ENCODE results near the gene RNF146.
"Not testable (repeated sequence)": the region's sequence is repeated elsewhere in the genome, so short reads cannot be mapped to it uniquely, and the experiment has no call there.

The RNF146 gene

DNA sequence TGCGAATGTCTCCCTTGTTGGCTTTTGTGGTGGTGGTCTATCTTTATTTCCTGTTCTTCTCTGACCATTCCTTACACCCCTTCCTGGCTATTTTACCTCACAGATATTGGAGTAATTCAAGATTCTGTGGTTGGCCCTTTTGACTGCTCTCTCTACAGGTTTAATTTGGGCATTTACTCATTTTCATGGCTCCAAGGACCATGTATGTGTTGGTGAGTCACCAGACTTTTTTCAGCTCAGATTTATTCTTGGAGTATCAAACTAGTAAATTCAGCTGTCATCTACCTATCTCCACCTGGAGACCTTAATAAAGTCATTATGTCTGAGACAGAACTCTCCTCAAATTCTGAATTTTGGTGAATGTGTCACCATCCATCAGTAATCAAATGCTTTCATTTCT, 15.5 kb downstream of the RNF146 start:
- no peak for DNase-seq (ENCODE audit: low read depth)

DNA sequence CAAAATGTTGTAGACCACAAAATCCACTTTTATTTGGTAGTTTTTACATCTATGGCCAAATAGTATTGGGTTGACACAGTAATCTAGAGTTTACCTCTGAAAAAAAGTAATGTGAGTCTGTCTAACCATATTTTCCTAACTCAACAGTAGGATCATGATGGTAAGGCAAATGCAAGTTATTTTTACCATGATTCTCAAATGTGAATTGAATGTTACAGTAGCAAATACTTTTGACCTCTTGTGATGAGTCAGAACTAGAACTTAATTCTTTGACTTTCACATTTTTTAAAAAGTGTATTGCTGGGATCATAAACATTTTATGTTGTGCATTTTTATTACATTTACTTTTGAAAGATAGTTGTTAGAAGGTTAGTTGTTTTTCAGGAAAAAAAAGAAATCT, 22.0 kb downstream of the RNF146 start:
- DNase-seq (ENCODE audit: low read depth): no peak

DNA sequence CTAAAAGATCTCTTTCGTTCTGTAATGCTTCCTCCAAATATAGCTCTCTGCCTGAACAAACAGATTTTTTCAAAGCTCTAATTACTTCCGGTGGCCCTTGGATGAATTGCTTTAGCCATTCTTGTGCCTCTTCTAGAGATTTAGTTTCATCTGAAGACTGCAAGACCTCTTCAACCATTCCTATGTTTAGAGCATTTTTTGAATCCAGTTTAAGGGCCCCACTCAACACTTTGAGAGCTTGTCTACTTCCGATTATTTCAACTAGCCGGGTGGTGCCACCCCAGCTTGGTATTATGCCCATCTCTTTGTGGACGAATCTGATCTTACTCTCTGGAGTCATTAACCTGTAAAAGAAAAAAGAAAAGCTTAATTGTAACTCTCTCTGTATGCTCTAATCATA, 23.3 kb downstream of the RNF146 start:
- no peak for DNase-seq (ENCODE audit: low read depth)

DNA sequence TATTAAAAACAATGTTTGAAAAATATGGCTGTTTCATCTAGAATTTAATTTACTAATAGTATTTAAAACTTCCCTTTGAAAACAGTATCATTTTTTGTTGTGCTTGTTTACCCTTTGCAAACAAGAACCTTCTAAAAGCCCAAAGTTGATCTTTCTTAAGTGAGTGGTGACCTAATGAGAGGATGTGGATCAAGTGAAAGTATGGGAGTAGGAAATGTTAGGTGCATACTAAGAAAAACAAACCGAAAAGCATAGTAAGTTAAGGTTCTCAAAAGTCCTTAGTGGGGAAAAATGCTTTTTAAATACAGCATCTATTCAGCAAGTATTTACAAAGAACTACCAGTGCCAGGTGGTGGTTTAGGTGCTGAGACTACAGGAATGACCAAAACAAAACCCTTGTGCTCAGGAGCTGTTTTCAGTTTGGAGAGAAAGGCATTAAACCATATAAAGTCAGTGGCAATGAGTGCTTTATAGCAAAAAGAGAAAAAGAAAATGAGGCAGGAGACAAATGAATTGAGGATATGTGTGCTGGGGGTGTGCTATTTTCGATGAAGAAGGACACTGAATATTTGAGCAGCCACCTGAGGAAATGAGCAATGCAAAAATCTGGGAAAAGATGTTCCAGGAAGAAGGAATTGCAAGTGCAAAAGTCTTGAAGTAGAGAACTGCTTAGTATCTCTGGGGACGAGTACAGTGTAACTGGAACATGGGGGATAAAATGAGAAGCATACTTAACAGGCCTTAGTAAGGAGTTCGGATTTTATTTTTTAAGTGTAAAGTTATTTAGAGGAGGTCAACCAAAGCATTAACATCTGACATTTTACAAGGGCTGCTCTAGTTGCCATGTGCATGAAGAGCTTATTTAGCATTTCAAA, 24.0 kb downstream of the RNF146 start:
- DNase-seq (ENCODE audit: low read depth): no peak

DNA sequence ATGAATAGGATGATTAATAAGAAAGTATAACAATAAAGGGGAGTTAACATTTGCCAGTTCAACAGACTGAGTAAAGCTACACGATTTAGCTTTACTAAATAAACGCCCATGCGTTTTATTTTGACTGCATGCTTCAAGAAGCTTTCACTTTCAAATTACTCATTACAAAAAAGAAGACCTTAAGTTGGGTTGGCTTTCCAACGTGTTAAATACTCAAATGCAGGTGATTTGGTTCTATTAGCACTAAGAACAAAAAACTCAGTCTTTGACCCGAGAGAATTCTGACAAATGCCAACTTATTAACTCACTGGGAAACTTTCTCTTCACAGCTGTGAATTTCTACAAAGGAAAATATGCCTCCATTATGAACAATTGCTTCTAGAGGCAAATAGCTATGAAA, 24.8 kb downstream of the RNF146 start:
- DNase-seq (ENCODE audit: low read depth): no peak

DNA sequence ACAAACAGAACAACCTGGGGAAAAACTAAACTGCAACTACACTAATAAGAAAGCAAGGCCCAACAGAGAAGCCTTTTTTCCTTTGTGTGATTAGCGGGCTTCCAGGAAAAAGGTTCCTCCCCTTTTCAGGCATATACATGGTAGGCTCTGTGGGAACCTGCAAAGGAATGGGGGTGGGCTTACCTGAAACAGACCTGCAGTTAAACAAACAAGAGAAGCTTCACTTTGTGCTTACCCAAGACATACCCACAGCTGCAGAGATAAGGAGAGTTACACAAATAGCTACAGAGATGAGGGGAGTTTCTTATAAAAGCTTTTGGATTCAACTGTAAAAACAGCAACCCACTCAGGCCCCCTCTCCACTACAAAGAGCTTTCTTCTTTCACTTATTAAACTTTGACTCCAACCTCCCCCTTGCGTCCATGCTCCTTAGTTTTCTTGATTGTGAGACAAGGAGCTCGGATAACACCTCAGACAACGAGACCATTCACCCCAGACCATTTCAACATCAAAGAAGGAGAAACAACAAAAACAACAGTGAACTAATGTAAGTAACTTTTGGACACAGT, 30.9 kb downstream of the RNF146 start:
- no peak for DNase-seq (ENCODE audit: low read depth)

DNA sequence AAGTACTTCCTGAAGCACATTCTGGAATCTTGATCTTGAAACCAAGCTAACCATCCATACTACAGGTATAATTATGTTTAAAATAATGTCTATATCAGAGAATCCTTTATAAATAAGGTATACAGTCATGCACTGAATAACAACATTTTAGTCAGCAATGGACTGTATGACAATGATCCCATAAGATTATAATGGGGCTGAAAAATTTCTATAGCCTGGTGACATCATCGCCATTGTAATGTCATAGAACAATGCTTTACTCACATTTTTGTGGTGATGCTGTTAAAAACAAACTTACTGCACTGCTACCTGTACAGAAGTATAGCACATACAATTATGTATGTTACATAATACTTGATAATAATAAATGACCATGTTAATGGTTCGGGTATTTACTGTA, 31.8 kb downstream of the RNF146 start:
- DNase-seq (ENCODE audit: low read depth): no peak

DNA sequence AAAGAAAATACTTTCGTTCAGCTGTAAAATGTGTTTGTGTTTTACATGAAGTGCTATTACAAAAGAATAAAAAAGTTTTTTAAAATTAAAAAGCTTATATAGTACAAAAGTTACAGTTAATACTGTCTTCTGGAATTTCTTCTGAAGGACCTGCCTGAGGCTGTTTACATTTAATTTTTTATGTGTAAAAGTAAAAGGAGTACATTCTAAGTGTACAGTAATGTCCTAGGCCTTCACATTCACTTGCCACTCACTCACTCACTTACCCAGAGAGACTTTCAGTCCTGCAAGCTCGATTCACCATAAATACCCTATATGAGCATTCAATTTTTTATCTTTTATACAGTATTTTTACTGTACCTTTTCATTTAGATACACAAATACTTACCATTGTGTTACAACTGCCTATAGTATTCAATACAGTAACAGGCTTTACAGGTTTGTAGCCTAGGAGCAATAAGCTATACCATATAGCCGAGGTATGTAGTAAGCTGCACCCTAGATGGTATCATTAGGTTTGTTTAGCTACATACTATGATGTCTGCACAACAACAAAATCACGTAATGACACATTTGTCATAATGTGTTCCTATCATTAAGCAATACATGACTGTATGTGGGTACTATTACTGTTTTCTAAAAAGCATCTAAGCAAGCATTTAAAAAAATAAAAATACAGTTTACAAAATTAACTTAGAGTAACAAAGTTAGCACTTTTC, 33.0 kb downstream of the RNF146 start:
- DNase-seq (ENCODE audit: low read depth): no peak

DNA sequence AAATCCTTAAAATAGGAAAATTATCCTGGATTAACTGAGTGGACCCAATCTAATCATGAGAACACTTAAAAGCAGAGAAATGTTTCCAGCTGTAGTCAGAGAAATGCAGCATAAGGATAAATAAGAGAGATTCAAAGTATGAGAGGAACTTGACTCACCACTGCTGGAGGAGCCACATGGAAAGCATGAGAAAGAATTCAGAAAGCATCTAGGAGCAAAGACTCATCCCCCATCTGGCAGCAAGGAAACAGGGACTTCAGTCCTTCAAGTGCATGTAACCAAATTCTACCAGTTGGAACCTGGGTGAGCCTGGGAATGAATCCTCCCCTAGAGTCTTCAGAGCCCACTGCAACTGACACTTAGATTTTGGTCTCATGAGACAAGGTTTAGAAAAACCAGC, 33.7 kb downstream of the RNF146 start:
- DNase-seq (ENCODE audit: low read depth): no peak

DNA sequence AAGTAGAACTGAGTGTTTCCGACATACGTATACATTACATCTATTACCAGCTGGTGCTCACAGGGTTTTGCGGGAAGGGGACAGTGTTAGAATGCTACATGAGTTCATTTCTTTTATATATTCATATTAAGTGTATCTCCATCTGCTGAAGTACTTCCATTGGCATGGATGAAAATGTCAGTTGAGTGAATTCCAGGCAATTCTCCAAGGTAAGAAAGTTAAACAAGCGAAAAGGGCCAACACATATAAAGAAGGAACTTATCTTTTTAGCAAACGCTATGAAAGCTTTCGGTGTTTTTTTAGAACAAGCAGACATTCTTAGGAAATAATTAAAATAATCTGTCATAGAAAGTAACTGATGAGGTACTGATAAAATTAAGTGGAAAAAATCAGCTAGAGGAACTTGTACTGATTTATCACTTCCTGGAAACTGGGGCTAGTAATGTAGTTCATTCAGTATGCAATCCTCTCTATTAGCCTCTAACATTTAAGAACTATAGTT, 34.6 kb downstream of the RNF146 start:
- DNase-seq (ENCODE audit: low read depth): no peak

DNA sequence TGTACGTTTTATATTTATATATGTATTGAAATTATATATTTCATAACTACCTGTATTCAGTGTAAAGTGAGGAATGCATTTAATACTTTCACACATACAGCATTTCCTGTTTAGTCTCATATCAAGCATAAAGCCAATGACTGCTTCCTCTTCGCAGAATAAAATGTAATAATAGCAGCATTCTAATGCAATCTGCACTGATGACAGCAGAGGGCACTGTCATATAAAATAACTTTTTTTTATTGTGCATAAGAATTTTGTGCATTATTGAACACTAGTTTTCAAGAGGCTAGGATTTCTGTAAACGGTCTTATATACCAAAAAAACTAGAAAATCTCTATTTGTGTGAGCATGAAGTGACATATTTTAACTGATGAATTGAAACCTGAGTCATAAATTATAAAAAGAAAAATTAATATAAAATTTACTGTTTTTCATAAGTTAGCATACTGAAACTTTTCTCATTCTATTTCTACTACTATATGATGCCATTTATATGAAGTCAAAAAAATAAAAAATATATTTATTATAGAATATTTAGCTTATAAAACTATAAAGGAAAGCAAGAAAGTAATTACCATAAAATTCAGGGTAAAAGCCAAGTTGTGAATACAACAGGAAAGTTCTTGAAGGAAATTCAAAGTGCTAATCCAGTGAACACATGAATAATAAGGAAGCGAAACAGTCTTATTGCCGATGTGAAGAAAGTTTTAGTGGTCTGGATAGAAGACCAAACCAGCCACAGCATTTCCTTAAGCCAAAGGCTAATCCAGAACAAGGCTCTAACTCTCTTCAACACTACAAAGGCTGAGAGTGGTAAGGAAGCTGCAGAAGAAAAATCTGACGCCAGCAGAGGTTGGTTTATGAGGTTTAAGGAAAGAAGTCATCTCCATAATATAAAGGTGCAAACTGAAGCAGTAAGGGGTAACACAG, 36.3 kb downstream of the RNF146 start:
- DNase-seq (ENCODE audit: low read depth): no peak

DNA sequence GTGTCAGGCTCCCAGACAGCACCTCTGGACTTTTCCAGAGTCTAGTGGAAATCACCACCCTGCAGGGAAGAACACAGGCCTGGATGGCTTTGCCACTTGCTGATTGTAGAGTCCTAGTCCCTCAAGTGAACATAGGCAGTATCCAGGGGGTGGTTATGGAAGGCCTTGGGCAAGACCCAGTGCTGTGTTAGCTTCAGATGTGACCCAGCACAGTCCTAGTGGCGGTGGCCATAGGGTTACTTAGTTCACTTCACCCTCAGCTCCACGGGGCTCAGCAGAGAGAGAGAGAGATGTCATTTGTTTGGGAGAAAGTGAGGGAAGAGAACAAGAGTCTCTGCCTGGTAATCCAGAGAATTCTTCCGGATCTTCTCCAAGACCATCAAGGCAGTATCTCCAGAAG, 37.3 kb downstream of the RNF146 start:
- DNase-seq (ENCODE audit: low read depth): no peak

DNA sequence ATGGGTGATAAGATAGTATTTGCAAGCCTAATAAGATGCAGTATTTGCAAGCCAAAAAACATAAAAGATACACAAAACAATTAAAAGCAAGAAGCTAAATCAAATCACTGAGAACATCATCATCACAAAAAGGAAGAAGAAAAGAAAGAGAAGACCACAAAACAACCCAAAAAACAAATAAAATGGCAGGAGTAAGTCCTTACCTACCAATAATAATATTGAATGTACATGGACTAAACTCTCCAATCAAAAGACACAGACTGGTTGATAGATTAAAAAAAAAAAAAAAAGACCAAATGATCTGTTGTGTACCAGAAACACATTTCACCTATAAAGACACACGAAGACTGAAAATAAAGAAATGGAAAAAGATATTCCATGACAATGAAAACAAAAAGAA, 39.1 kb downstream of the RNF146 start:
- DNase-seq (ENCODE audit: low read depth): no peak

DNA sequence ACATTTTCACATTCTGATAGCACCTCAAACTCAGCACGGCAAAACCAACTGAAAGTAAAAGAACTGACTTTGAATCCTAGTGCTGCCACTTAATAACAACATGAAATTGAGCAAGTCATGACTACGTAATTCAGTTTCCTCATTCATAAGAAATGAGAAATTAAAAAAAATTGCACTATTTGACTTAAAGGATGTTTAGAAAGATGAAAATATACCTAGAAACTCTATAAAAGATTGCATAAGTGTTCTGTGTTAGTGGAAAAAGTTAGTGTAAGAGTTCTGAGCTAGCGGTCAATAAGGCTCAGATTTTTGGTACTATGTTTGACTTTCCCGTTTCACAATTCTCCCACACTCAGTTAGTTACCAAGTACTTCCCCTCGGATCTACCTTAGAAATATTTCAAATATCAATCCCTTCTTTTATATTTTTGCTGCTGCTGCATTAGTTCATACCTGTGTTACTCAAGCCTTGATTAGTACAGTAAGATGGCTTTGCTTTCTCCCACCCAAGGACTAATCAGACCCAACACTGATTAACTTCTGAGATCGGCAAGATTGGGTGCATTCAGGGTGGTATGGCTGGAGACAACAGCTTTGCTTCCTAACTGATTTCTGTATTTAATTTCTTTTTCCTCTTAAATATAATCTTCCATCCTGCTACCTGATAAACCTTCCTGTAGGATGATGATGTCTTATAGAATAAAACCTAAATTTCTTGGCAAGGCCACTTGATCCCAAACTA, 50.9 kb downstream of the RNF146 start:
- no peak for DNase-seq (ENCODE audit: low read depth)

DNA sequence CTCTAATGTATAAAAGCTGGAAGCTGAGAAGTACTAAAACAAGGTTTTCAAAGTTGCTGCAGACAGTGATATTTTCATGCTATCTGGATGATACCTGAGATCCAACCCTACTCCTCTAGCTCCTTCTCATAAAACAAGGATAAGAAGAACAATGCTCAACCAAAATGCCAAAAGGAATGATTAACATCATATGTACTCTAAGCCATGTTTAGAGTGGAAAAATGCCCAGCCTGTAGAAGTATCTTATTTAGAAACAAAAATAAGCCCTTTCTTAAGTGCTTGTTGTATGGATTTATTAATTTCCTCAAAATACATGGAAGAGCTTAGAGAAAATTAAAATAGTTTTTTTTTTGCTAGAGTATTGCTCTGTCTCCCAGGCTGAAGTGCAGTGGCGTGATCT, 53.0 kb downstream of the RNF146 start:
- no peak for DNase-seq (ENCODE audit: low read depth)

DNA sequence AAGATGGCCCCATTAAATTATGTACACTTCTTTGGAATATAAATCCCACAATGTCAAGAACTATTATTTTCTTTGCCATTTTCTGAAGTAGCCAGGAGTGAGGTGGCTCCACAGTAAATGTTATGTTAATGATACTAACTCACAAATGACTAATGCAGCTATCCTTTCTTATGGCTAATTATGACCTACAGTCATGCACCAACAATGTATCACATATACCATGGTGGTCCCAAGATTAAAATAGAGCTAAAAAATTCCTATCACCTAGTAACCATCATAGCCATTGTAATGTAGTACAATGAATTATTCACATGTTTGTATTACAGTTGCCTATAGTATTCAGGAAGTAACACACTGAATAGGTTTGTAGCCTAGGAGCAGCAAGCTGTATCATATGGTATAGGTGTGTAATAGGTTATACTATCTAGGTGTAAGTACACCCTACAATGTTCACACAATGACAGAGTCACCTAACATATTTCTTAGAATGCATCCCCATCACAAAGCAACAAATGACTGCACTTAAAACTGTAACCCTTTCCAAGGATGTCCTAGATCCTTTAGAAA, 61.5 kb downstream of the RNF146 start:
- DNase-seq (ENCODE audit: low read depth): no peak

DNA sequence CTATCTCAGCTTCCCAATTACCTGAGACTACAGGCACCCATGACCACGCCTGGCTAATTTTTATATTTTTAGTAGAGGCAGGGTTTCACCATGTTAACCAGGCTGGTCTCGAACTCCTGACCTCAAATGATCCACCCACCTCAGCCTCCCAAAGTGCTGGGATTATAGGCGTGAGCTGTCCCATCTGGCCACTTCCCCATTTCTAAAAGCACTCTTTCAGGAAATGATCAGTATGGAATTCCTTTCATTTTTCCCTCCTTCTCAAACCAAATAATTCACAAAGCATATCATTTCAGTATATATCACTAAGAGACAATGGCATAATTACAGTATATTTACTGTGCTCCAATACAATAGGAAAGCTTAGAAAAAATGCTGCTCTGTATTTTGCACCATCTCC, 64.6 kb downstream of the RNF146 start:
- DNase-seq (ENCODE audit: low read depth): not testable (repeated sequence)

DNA sequence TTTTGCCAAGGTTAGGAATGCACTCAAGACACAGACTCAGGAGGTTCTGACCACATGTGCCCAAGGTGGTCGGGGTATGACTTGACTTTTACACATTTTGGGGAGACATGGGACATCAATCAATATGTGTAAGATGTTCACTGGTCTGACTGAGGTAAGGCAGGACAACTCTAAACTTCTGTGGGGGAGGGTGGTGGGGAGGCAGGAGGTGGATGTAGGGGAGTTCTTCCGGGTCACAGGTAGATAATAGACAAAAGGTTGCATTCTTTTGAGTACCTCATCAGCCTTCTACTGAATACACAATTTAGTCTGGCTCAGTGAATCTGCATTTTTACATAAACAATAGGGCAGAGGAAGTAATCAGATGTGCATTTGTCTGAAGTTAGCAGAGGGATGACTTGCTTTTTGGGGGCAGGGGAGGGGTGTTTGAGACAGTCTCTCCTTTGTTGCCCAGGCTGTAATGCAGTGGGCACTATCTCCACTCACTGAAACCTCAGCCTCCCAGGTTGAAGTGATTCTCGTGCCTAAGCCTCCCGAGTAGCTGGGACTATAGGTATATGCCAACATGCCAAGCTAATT, 65.8 kb downstream of the RNF146 start:
- DNase-seq (ENCODE audit: low read depth): no peak
